Memory B cell (primary cell): ENCODE results near the gene PTPN1.

ENCODE experiments used
- ATAC-seq: fragments of 150-1000 bp; cut with Tn5 transposase; 2 replicates; pipeline ENCODE4 v1.10.0; 2021; ENCODE audit warnings: low read depth, mild to moderate bottlenecking, moderate library complexity
- DNase-seq, 2 donors: peaks; one replicate each; pipeline ENCODE4 v3.0.0; 2022; ENCODE audit warnings: low spot score in 2 of 2
- H3K27ac Mint-ChIP-seq: one replicate; pipeline ENCODE4 v1.8.0; 2022; ENCODE audit warnings: mild to moderate bottlenecking, moderate library complexity, mixed read lengths
- H3K27me3 Mint-ChIP-seq: one replicate; pipeline ENCODE4 v1.8.0; 2022; ENCODE audit warnings: mixed read lengths
- H3K36me3 Mint-ChIP-seq: one replicate; pipeline ENCODE4 v1.8.0; 2022; ENCODE audit warnings: mild to moderate bottlenecking, mixed read lengths
- H3K4me1 Mint-ChIP-seq: one replicate; pipeline ENCODE4 v1.8.0; 2022; ENCODE audit warnings: mixed read lengths
- H3K4me3 Mint-ChIP-seq: one replicate; pipeline ENCODE4 v1.8.0; 2022; ENCODE audit warnings: mild to moderate bottlenecking, moderate library complexity, mixed read lengths
- H3K9me3 Mint-ChIP-seq: one replicate; pipeline ENCODE4 v1.8.0; 2022; ENCODE audit warnings: mixed read lengths

The PTPN1 gene

DNA sequence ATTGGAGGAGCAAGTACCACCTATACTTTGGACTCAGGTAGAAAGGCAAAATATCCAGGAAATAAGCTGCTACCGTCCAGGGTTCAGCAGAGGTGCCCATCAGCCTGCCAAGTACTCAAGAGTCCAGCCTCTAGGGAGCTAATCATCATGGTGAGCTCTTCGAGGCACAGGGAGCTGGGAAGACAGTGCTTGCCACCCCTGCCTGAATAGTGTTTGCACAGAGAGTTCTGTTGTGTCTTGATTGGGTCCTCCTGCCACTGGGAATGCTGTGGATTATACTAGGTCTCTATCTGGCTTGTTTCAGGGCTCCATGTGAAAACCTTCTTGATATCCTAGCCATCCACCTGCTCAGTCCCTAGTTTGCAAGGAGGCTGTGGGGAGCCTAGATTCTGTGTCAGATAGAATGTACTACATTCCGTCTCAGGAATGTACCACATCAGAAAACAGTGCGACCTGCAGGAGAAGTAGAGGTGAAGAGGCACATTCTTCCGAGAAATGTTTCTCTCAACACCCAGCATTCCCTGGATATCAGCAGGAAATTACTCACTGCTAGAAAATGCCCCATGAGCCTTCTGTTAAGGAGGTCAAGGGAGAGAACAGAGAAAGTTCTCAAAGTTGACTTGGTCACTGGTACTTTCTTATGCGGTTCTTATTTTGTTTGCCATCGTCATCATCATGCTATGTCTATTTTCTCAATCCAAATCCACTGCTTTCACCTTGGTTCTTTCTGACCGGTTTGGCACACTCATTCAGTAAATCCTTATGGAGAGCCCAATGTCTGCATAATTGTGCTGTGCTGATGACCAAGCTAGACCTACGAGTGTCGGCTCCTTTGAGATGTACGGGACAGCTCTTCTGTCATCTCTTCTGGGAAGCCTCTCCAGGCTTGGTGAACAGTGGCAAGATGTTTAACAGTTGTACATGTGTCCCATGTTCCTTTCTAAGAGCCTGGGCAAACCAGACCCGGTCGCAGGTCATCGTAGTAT is 30.7 kb downstream of the PTPN1 start:
- Mint-ChIP-seq H3K4me3 (peak overlapping the region; percentile 67), H3K36me3 (peaks cover 32% of the 10 kb centered on the region), H3K27me3 (no peaks in the 10 kb centered on the region), H3K9me3 (peaks cover 6% of the 10 kb centered on the region), H3K27ac (peak overlapping the region; percentile 91), H3K4me1 (peaks cover 62% of the 10 kb centered on the region)
- DNase-seq (no peak), ATAC-seq (no peak)

- ATAC-seq (peak; percentile 78), DNase-seq (peak in 1 of 2 donors; percentile 34)
- H3K36me3 Mint-ChIP-seq = peaks cover 32% of the 10 kb centered on the region
- H3K27ac Mint-ChIP-seq = peak overlapping the region; percentile 91
- no peaks in the 10 kb centered on the region for H3K27me3 Mint-ChIP-seq
- H3K9me3 Mint-ChIP-seq = peaks cover 6% of the 10 kb centered on the region
- H3K4me3 Mint-ChIP-seq = peak overlapping the region; percentile 67
- peaks cover 66% of the 10 kb centered on the region for H3K4me1 Mint-ChIP-seq
Observed at GRCh38 chr20:50541606-50542041, 31.4 kb downstream of the PTPN1 start.

DNA sequence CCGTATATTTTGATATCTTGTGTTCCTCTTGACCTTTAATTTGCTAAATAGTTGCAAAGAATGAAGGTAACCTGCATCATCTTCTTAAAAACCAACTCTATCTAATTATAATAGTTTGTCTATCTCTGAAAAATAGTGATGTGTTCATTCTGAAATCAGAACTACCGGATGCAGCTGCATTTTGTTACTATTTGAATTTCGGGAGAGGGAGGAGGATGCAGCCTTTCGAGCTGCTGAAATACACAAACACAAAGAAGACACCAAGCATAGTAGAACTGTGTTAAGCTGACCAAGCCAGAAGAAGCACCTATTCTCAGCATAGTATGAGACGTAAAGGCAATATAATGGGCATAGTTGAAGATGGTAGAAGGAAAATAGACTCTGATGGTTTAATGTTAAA is 33.1 kb downstream of the PTPN1 start:
- Mint-ChIP-seq H3K36me3 (peaks cover 24% of the 10 kb centered on the region), H3K27ac (peak overlapping the region; percentile 91), H3K9me3 (peaks cover 2% of the 10 kb centered on the region), H3K4me1 (peaks cover 65% of the 10 kb centered on the region), H3K27me3 (no peaks in the 10 kb centered on the region), H3K4me3 (peak overlapping the region; percentile 81)
- DNase-seq = no peak
- ATAC-seq = no peak

GRCh38 chr20:50545126-50545525 is 34.9 kb downstream of the PTPN1 start:
- Mint-ChIP-seq H3K4me1 (peaks cover 69% of the 10 kb centered on the region), H3K36me3 (peaks cover 20% of the 10 kb centered on the region), H3K27me3 (no peaks in the 10 kb centered on the region), H3K27ac (no peak overlapping the region), H3K4me3 (peak overlapping the region; percentile 84), H3K9me3 (no peaks in the 10 kb centered on the region)
- DNase-seq = no peak
- ATAC-seq = no peak

- DNase-seq (no peak), ATAC-seq (peak; percentile 88)
- peaks cover 57% of the 10 kb centered on the region for H3K4me1 Mint-ChIP-seq
- no peaks in the 10 kb centered on the region for H3K9me3 Mint-ChIP-seq
- H3K4me3 Mint-ChIP-seq = peak overlapping the region; percentile 84
- H3K27me3 Mint-ChIP-seq = no peaks in the 10 kb centered on the region
- no peak overlapping the region for H3K27ac Mint-ChIP-seq
- H3K36me3 Mint-ChIP-seq = peaks cover 11% of the 10 kb centered on the region
Observed at GRCh38 chr20:50546729-50547314, 36.6 kb downstream of the PTPN1 start.

GRCh38 chr20:50547964-50548363 is 37.8 kb downstream of the PTPN1 start:
- H3K27ac Mint-ChIP-seq = no peak overlapping the region
- ATAC-seq (no peak), DNase-seq (no peak)
- H3K27me3 Mint-ChIP-seq = no peaks in the 10 kb centered on the region
- peaks cover 10% of the 10 kb centered on the region for H3K36me3 Mint-ChIP-seq
- H3K9me3 Mint-ChIP-seq = no peaks in the 10 kb centered on the region
- H3K4me3 Mint-ChIP-seq = peak overlapping the region; percentile 78
- peaks cover 49% of the 10 kb centered on the region for H3K4me1 Mint-ChIP-seq

DNA sequence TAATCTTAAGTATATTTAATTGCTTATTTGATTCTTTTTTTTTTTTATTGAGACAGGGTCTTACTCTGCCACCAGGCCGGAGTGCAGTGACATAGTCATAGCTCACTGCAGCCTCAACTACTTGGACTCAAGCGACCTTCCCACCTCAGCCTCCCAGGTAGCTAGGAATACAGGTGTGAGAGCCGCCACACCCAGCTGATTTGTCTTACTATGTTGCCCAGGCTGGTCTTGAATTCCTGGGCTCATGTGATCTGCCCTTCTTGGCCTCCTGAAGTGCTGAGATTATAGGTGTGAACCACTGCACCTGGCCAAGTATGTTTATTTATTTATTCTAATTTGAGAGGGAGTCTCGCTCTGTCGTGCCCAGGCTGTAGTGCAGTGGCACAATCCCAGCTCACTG is 38.2 kb downstream of the PTPN1 start:
- no peak for ATAC-seq
- peak overlapping the region; percentile 78 for H3K4me3 Mint-ChIP-seq
- no peak overlapping the region for H3K27ac Mint-ChIP-seq
- no peaks in the 10 kb centered on the region for H3K27me3 Mint-ChIP-seq
- peaks cover 44% of the 10 kb centered on the region for H3K4me1 Mint-ChIP-seq
- H3K9me3 Mint-ChIP-seq = no peaks in the 10 kb centered on the region
- no peak for DNase-seq
- peaks cover 9% of the 10 kb centered on the region for H3K36me3 Mint-ChIP-seq

DNA sequence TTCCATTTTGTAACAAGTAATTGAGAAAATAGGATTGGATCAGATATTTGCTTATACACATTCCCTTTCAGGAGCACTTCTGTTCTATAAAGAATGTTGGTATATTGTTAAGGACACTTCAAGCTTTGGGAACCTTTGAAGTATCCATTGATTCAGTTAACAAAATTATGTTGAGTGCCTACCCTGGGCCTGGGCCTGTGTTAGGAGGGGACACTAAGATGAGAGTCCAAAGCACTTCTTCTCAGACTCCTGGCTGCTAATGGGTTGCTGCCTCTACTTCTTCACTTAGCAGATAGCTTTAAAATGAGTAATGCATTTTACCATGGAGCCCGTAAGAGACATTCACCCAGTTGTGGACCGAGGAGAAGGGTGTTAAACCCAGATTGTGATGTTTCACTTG is 40.3 kb downstream of the PTPN1 start:
- Mint-ChIP-seq H3K36me3 (peaks cover 4% of the 10 kb centered on the region), H3K9me3 (no peaks in the 10 kb centered on the region), H3K4me3 (no peak overlapping the region), H3K27ac (no peak overlapping the region), H3K27me3 (no peaks in the 10 kb centered on the region), H3K4me1 (peaks cover 33% of the 10 kb centered on the region)
- DNase-seq = no peak
- ATAC-seq = no peak

DNA sequence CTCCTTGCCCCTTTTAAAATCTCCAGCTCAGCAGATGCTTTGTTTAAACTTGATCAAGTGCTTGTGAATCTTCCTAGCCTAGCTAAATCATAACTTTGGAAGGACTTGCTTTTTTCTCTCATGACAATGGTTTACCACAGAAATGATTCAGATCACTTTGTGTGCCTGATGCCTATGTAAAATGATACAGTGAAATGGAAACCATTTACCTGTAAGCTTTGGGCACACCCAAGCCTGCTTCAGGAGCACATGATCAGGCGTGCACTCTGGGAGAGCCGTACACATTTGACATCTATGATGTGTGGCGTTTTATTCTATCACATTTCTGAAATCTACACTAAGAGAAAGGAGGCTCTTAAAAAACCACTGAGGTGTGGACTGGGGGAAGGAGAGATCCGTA is 41.1 kb downstream of the PTPN1 start:
- Mint-ChIP-seq H3K27ac (no peak overlapping the region), H3K9me3 (no peaks in the 10 kb centered on the region), H3K4me1 (peaks cover 31% of the 10 kb centered on the region), H3K36me3 (peaks cover 4% of the 10 kb centered on the region), H3K4me3 (peak overlapping the region; percentile 53), H3K27me3 (no peaks in the 10 kb centered on the region)
- no peak for DNase-seq
- ATAC-seq = no peak

DNA sequence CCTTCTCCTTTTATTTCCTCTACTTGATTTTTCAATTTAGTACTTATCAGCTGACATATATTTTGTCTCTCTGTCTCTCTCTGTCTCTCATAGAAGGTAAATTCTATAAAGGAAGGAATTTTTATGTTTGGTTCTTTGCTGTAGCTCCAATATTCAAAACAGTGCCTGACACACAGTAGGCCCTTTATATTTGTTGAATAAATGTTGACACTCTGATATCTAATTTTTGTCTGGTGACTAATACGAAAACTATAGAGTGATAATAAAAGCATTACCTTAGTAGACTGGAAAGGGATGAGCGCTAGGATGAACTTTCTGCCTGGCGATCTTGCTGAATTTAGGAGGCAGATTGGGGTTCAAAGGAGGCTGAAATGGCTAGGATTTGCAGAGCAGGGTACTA is 42.8 kb downstream of the PTPN1 start:
- Mint-ChIP-seq H3K4me1 (peaks cover 26% of the 10 kb centered on the region), H3K9me3 (no peaks in the 10 kb centered on the region), H3K36me3 (peaks cover 6% of the 10 kb centered on the region), H3K4me3 (no peak overlapping the region), H3K27me3 (no peaks in the 10 kb centered on the region), H3K27ac (no peak overlapping the region)
- DNase-seq (no peak), ATAC-seq (no peak)

DNA sequence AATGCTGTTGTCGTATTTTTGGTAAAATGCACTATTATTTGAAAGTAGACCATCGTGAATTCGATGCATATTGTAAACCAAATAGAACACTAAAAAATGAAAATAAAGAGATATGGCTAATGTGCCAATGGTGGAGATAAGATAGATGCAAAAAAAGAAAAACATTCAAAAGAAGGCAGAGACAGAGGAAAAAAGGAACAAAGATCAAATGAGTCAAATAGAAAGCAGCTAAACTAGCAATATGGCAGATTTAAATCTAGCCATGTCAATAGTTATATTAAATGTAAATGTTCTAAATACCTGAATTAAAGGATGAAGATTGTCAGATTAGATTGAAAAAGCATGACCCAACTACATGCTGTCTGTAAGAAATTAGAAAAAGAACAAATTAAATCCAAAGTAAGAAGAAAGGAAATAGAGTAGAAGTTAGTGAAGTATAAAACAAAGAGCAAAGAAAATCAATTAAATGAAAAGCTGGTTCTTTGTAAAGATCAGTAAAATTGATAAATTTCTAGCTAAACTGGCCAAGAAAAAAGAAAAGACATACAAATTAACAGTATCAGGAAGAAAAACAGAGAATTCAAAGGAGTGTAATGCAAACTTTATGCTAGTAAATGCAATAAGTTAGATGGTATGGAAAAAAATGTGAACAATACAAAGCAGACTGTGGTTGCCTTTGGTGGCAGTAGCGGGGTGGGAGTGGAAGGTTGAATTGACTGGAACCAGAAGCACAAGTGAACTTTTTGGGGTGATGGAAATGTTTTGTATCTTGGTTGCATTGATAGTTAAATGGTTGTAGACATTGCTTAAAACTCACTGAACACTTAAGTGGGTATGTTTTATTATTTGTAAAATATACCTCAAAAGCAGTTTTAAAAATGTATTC is 44.8 kb downstream of the PTPN1 start:
- H3K4me3 Mint-ChIP-seq = no peak overlapping the region
- ATAC-seq = no peak
- DNase-seq = no peak

GRCh38 chr20:50555662-50556061 is 45.5 kb downstream of the PTPN1 start:
- peak overlapping the region; percentile 36 for H3K27ac Mint-ChIP-seq
- H3K4me1 Mint-ChIP-seq = peaks cover 22% of the 10 kb centered on the region
- H3K36me3 Mint-ChIP-seq = peaks cover 7% of the 10 kb centered on the region
- no peaks in the 10 kb centered on the region for H3K9me3 Mint-ChIP-seq
- ATAC-seq = no peak
- DNase-seq = no peak
- no peaks in the 10 kb centered on the region for H3K27me3 Mint-ChIP-seq
- H3K4me3 Mint-ChIP-seq = no peak overlapping the region

More for the DNA sequence above, 44.8 kb downstream of the PTPN1 start:
- Mint-ChIP-seq H3K27me3 (no peaks in the 10 kb centered on the region), H3K36me3 (peaks cover 8% of the 10 kb centered on the region), H3K4me1 (peaks cover 25% of the 10 kb centered on the region), H3K9me3 (no peaks in the 10 kb centered on the region), H3K27ac (no peak overlapping the region)

DNA sequence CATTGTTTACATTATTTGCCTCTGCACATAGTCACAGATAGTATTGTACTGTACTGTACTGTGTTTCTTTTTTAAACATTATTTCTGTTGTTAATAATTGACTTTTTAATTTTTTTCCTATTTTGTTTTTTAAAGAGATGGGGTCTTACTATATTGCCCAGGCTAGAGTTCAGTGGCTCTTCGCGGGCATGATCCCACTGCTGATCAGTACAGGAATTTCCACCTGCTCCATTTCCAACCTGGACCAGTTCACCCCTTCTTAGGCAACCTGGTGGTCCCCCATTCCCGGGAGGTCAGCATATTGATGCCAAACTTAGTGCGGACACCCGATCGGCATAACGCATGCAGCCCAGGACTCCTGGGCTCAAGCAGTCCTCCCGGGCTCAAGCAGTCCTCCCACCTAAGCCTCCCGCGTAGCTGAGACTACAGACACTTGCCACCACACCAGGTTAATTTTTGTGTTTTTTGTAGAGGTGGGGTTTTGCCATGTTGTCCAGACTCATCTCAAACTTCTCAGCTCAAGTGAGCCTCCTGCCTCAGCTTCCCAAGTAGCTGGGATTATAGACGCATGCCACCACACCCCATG is 47.5 kb downstream of the PTPN1 start:
- no peaks in the 10 kb centered on the region for H3K9me3 Mint-ChIP-seq
- peaks cover 32% of the 10 kb centered on the region for H3K4me1 Mint-ChIP-seq
- H3K4me3 Mint-ChIP-seq = no peak overlapping the region
- no peak overlapping the region for H3K27ac Mint-ChIP-seq
- H3K27me3 Mint-ChIP-seq = no peaks in the 10 kb centered on the region
- DNase-seq (no peak), ATAC-seq (no peak)
- H3K36me3 Mint-ChIP-seq = peaks cover 15% of the 10 kb centered on the region
